IPS-15b (cell line): ENCODE data around the gene JUP.

Experiments used
- H3K27me3 ChIP-seq: one replicate; pipeline ENCODE4 v1.6.1; 2013; ENCODE audit warnings: low read length; ENCODE audit not compliant: control insufficient read depth, insufficient read depth
- H3K36me3 ChIP-seq: one replicate; pipeline ENCODE4 v1.6.1; 2013; ENCODE audit warnings: low read length; ENCODE audit not compliant: control insufficient read depth, insufficient read depth
- H3K4me1 ChIP-seq: one replicate; pipeline ENCODE4 v1.6.1; 2013; ENCODE audit warnings: mild to moderate bottlenecking, low read length; ENCODE audit not compliant: control insufficient read depth, insufficient read depth
- H3K4me3 ChIP-seq: one replicate; pipeline ENCODE4 v1.5.1; 2013; ENCODE audit warnings: low read depth, low read length
- H3K9ac ChIP-seq: one replicate; pipeline ENCODE4 v1.6.1; 2013; ENCODE audit warnings: low read depth, mild to moderate bottlenecking, low read length
- H3K9me3 ChIP-seq: one replicate; pipeline ENCODE4 v1.6.1; 2013; ENCODE audit warnings: mild to moderate bottlenecking, low read length; ENCODE audit not compliant: control insufficient read depth, insufficient read depth

The JUP gene

DNA sequence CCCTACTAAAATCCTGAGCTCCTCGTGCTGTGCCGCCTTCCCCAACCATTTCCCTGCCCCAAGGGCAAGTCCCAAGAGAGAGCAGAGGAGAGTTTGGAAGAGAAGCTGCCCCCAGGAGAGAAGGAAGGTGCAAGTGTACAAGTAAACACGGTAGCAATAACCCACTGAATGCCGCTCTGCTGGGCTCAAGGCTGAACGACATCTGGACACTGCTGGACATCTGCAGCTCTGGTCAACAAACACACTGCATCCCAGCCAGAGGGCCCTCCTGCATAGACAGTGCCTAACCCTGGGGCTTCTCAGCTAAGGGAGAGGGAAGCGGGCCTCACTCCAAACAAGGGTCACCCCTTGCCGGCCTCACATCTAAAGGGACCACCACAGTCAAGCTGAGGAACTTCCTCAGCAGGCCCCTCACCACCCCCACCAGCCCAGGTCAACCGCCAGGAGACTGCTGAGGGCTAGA lies 12.7 kb downstream of the JUP start:
- peaks cover 16% of the 10 kb centered on the region for H3K4me1 ChIP-seq
- no peaks in the 10 kb centered on the region for H3K27me3 ChIP-seq
- no peak overlapping the region for H3K9ac ChIP-seq
- peaks cover 25% of the 10 kb centered on the region for H3K36me3 ChIP-seq
- H3K4me3 ChIP-seq, result no peak overlapping the region
- no peaks in the 10 kb centered on the region for H3K9me3 ChIP-seq

GRCh38 chr17:41773190-41773588 lies 13.3 kb downstream of the JUP start:
- Histone ChIP-seq H3K9me3 (no peaks in the 10 kb centered on the region), H3K4me1 (peaks cover 16% of the 10 kb centered on the region), H3K36me3 (peaks cover 28% of the 10 kb centered on the region), H3K4me3 (no peak overlapping the region), H3K9ac (no peak overlapping the region), H3K27me3 (no peaks in the 10 kb centered on the region)

DNA sequence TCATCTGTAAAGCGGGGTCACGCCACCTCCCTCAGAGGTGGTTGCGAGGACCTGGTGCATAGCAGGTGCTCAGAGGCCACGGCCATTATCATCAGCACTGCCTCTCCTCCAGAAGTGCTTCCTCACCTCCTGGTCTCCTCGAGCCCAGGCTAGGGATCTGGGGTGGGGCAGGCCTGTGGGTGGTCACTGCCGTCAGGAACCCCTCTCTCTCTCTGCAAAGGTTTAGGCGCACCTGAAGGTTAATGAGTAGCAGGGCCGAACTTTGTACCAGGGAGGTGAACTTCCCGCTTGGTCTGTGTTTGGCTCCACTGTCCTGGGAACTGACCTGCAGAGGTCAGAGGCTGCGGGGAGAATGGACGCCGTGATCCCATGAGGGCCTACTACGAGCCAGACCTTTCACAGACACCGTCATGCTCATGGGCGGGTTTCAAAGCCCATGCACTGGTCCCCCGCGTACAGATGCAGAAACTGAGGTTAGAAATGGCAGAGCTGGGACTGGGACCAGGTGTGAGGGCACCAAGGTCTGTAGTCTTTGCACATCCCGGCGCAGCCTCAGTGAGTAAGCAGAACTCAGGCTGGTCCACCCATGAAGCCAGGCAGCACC lies 13.8 kb downstream of the JUP start:
- H3K36me3 ChIP-seq, result peaks cover 30% of the 10 kb centered on the region
- H3K9ac ChIP-seq, result no peak overlapping the region
- H3K4me1 ChIP-seq, result peaks cover 16% of the 10 kb centered on the region

GRCh38 chr17:41772218-41772585 lies 14.3 kb downstream of the JUP start:
- peaks cover 34% of the 10 kb centered on the region for H3K36me3 ChIP-seq
- no peak overlapping the region for H3K9ac ChIP-seq
- H3K4me3 ChIP-seq, result no peak overlapping the region

More for the DNA sequence above, 13.8 kb downstream of the JUP start:
- no peak overlapping the region for H3K4me3 ChIP-seq
- H3K27me3 ChIP-seq, result no peaks in the 10 kb centered on the region
- H3K9me3 ChIP-seq, result no peaks in the 10 kb centered on the region

DNA sequence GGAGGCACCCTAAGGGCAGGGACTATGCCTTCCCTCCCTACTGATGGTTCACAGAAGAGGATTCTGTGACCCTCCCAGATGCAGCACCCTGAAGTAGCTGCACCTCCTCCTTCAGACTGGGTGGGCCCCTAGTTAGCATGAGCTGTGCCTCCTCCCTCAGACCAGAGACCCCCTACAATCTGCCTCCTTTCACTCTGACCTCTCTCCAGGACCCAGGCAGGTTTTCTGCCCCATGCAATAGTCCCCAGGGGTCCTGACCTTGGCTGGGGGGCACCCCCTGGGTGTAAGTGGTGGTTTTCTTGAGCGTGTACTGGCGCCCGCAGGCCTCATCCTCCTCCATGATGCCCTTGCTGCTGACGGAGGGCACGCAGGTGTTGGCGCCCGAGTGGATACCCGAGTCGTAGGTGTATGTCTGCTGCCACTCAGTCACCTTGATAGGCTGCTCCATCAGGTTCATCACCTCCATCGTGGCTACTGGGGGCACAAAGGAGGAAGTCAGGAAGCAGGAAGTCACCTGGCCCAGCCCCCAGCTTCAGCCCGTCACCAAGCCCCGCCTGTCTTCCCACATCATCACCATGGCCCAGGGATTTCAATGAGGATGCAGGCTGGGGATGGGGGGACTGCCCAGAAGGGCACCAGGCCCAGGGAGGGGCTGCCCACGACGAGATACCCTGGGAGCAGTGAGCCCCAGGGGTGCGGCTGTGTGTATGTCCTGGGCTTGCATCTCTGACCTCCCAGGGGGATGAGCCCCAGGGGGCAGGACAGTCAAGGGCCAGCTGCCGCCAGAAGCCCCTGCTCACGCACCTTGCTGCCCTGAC lies 14.9 kb downstream of the JUP start:
- Histone ChIP-seq H3K4me1 (peaks cover 13% of the 10 kb centered on the region), H3K9me3 (no peaks in the 10 kb centered on the region), H3K4me3 (no peak overlapping the region), H3K9ac (no peak overlapping the region), H3K27me3 (no peaks in the 10 kb centered on the region), H3K36me3 (peaks cover 38% of the 10 kb centered on the region)

More at GRCh38 chr17:41772218-41772585, 14.3 kb downstream of the JUP start:
- Histone ChIP-seq H3K9me3 (no peaks in the 10 kb centered on the region), H3K4me1 (peaks cover 13% of the 10 kb centered on the region), H3K27me3 (no peaks in the 10 kb centered on the region)

DNA sequence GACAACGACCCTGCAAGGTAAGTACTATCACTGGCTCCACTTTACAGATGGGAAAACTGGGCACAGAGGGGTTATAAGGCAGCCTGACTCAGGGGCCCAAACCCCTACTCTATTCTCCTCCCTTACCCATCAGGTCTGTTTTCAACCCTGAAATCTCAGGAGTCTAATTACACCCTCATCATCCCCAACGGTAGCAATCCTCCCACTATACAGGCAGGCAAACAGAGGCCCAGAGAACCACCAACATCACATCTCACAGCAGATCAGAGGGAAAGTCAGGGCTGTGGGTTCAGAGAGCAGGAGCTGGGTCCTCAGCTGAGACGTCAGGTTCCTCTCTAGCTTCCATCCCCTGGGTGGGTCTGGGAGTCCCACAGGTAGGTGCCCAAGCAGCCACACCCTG lies 16.5 kb downstream of the JUP start:
- H3K27me3 ChIP-seq, result no peaks in the 10 kb centered on the region
- H3K36me3 ChIP-seq, result peaks cover 38% of the 10 kb centered on the region
- H3K4me1 ChIP-seq, result peaks cover 13% of the 10 kb centered on the region
- no peaks in the 10 kb centered on the region for H3K9me3 ChIP-seq
- H3K4me3 ChIP-seq, result no peak overlapping the region
- no peak overlapping the region for H3K9ac ChIP-seq

- no peak overlapping the region for H3K4me3 ChIP-seq
Measured at GRCh38 chr17:41769346-41769862, 17.1 kb downstream of the JUP start.

DNA sequence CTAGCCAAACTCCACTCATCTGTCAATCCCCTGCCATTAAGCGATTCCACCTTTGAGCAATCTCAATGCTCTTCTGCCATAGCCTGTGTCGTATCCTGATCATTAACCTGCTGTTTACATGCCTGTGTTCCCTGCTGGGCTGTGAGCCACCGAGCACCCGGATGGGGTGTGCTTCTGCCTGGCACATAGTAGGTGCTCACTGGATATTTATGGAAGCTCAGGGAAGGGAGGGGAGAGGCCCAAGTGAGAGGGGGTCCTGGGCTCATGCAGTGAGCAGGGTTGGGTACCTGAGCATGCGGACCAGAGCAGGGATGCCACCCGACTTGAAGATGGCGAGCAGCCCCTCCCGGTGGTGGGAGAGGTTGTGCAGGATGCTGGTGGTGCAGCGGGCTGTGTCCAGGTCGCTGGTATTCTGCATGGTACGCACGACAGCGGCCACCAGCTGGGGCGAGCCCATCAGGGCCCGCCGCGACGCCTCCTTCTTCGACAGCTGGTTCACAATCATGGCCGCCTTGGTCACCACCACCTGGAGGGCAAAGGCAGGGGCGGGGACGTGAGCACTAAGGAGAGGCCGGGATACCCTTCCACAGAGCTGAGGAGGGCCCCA lies 17.7 kb downstream of the JUP start:
- H3K9ac ChIP-seq, result no peak overlapping the region
- peaks cover 44% of the 10 kb centered on the region for H3K36me3 ChIP-seq
- H3K4me3 ChIP-seq, result no peak overlapping the region

More at GRCh38 chr17:41769346-41769862, 17.1 kb downstream of the JUP start:
- Histone ChIP-seq H3K9ac (no peak overlapping the region), H3K9me3 (no peaks in the 10 kb centered on the region), H3K4me1 (peaks cover 13% of the 10 kb centered on the region), H3K36me3 (peaks cover 44% of the 10 kb centered on the region), H3K27me3 (no peaks in the 10 kb centered on the region)

DNA sequence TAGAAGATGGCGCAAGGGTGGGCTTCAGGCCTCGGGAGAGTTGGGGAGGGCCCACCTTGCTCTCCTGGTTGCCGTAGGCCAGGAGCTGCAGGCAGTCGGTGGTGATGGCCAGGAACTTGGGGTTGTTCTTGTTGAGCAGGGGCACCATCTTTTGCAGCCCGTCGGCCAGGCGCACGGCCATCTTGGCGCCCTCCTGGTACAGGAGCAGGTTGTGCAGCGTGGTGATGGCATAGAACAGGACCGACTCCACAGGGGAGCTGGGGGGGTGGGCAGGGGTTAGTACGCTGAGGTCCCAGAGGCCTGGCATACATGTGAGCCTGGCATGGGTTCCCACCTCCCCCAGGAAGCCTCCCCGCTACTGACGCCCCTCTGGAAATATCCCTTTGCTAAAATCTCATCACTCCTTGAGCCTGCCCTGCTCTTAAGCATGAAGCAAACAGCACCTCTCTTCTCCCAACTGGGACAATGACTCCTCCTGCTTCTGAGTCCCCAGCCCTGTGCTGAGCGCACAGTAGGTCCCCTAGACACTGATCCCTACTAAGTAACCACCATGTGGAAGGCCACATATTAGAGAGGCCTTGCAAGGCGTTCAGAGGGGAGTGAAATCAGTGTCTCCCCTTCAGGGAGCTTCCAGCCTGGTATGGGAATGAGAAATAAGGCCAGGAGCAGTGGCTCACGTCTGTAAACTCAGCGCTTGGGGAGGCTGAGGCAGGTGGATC lies 19.0 kb downstream of the JUP start:
- H3K9me3 ChIP-seq, result no peaks in the 10 kb centered on the region
- no peaks in the 10 kb centered on the region for H3K27me3 ChIP-seq
- peaks cover 5% of the 10 kb centered on the region for H3K4me1 ChIP-seq
- H3K4me3 ChIP-seq, result no peak overlapping the region
- H3K36me3 ChIP-seq, result peaks cover 53% of the 10 kb centered on the region
- no peak overlapping the region for H3K9ac ChIP-seq

More for the DNA sequence above, 17.7 kb downstream of the JUP start:
- H3K9me3 ChIP-seq, result no peaks in the 10 kb centered on the region
- H3K27me3 ChIP-seq, result no peaks in the 10 kb centered on the region
- peaks cover 12% of the 10 kb centered on the region for H3K4me1 ChIP-seq

DNA sequence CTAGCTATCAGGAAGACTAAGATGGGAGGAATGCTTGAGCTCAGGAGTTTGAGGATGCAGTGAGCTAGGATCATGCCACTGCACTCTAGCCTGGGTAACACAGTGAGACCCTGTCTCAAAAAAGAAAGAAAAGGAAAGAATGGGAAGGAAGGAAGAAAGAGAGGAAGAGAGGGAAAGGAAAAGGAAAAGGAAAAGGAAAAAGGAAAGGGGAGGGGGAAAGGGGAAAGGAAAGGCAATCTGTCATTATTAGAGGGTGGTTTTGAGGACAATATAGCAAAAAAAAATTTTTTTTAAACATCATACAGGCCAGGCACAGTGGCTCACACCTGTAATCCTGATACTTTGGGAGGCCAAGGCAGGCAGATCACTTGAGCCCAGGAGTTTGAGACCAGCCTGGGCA lies 20.4 kb downstream of the JUP start:
- no peaks in the 10 kb centered on the region for H3K4me1 ChIP-seq
- H3K36me3 ChIP-seq, result peaks cover 55% of the 10 kb centered on the region

DNA sequence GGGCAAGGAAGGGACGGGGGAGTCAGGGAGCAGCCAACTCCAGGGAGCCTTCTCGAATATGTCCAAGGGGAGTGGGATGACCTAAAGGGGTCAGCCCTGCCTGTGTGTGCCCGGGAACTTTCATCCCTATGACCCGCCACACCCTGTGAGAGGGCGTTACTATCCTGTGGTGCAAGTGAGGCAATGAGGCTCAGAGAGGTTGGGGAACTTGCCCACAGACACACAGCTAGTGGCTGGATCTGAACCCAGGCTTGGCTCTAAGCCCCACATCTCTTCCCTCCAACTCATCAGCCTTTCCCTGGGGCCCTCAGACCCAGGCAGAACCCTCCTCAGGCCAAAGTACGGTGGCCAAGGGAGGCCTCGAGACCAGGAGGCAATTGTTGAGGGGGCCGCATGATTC lies 23.2 kb downstream of the JUP start:
- Histone ChIP-seq H3K4me3 (no peak overlapping the region), H3K4me1 (no peaks in the 10 kb centered on the region), H3K36me3 (peaks cover 52% of the 10 kb centered on the region), H3K9ac (no peak overlapping the region), H3K9me3 (no peaks in the 10 kb centered on the region), H3K27me3 (no peaks in the 10 kb centered on the region)

More for the DNA sequence above, 20.4 kb downstream of the JUP start:
- Histone ChIP-seq H3K27me3 (no peaks in the 10 kb centered on the region), H3K9me3 (no peaks in the 10 kb centered on the region), H3K9ac (no peak overlapping the region), H3K4me3 (no peak overlapping the region)
